Measurements from ENCODE around the gene TMPRSS11B. TPM values are rescaled to one million over a fixed set of nuclear protein-coding genes. Genes with fewer than 3 reads are reported as not detected.

Gene TMPRSS11B
- not detected in 2 replicates for total RNA-seq

DNA sequence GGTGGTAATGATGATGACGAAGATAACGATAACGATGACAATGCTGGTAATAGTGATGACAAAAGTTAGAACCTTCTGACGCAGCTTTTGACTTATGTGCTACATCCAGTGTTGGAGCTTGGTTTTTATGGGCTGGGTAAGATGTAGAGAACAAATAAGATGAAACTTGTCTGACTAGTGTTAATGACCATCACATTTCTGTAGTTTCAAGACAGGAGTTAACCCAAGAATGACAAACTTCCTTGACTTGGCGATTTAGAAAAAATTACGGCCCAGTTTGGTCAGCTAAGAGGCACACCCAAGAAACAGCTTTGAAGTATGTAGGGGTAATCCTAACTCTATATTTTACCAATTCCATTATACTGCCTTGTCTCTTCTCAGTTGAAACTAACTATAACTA, at the start of gene TMPRSS11B:
TMPRSS11B (minus strand) TSS at position 101 of the 400 bp plus-strand sequence. CDS start 136 bp downstream, outside the sequence.

Other genes starting within 250 kb of the TMPRSS11B start
- not detected in 2 replicates for gene TMPRSS11F, start 115.8 kb downstream of the TMPRSS11B start, total RNA-seq
- gene YTHDC1, start 104.4 kb upstream of the TMPRSS11B start, total RNA-seq: 29.5 and 33.8 TPM in 2 replicates
- not detected in 2 replicates for gene TMPRSS11E, start 201.8 kb upstream of the TMPRSS11B start, total RNA-seq

Data from subcutaneous preadipocyte (primary cell).